Measurements from ENCODE around the gene MLN. TPM values are rescaled to one million over a fixed set of nuclear protein-coding genes. Genes with fewer than 3 reads are reported as not detected.

MLN gene
- total and polyA plus RNA-seq, 2 of the 4 experiments (the other 2 are of a cell fraction) = not detected

- WGBS, 2 experiments (ENCODE audit: extremely low coverage in 2 of 2, insufficient read length in 1 of 2) = 100% methylated on average over 2 of the region's 5 CpGs; no CpG with 5 or more reads in 1 of the 2 experiments
- dilution Hi-C loops (cut with HindIII; ENCODE audit: low sequenced_read_pairs, unreplicated experiment) (no loop called here), in situ Hi-C loops (cut with MboI; ENCODE audit: low sequenced_read_pairs) (no loop called here), intact Hi-C loops (cut with micrococcal nuclease) (no loop called here)
- no peaks in the 10 kb centered on the region; a peak in 1 of 4 replicates for H3K79me1 ChIP-seq (ENCODE audit: low read depth in 1 of 2, low read length in 2 of 2)
- H2AFZ ChIP-seq (replicated peaks; ENCODE audit: low read length, poor library complexity) = no peak overlapping the region
- DNase-seq = no peak
- H2BK15ac ChIP-seq (ENCODE audit: low read depth, low read length) = no peak overlapping the region
- ATAC-seq (ENCODE audit: low read depth) = no peak
- no peak overlapping the region for H3K18ac ChIP-seq (ENCODE audit: low read depth, low read length)
- no peak overlapping the region for H3K56ac ChIP-seq (ENCODE audit: extremely low read depth, insufficient read depth, low read length)
- no peak overlapping the region for H2BK120ac ChIP-seq (ENCODE audit: low read depth, low read length)
- ChIA-PET POLR2A (ENCODE audit: unreplicated experiment) (no interaction called here), CTCF (interaction anchor here (0.6 to 5.0 kb wide), 3 partner anchors 13 to 221 kb away, joined by 5 to 29 read pairs (median 6); no protein-coding TSS in a partner anchor)
- BruUV-seq (replicated peaks) = no TSS peak
- peaks cover 10% of the 10 kb centered on the region for H3K9me1 ChIP-seq (ENCODE audit: insufficient read depth, low read length)
- H2BK5ac ChIP-seq (ENCODE audit: low read depth, low read length, poor library complexity, severe bottlenecking) = no peak overlapping the region
- no peak overlapping the region for H4K5ac ChIP-seq (ENCODE audit: low read depth, low read length)
- no peak for TF ChIP-seq SMC3 (IDR thresholded peaks at IDR 0.05; ENCODE audit: low read depth, low read length)
- TF ChIP-seq USF2 (IDR thresholded peaks at IDR 0.05; ENCODE audit: low read depth, low read length) = no peak
- TF ChIP-seq POLR2A (IDR thresholded peaks at IDR 0.05; ENCODE audit: low read depth, low read length) = no peak
- TF ChIP-seq, protein P1, sequence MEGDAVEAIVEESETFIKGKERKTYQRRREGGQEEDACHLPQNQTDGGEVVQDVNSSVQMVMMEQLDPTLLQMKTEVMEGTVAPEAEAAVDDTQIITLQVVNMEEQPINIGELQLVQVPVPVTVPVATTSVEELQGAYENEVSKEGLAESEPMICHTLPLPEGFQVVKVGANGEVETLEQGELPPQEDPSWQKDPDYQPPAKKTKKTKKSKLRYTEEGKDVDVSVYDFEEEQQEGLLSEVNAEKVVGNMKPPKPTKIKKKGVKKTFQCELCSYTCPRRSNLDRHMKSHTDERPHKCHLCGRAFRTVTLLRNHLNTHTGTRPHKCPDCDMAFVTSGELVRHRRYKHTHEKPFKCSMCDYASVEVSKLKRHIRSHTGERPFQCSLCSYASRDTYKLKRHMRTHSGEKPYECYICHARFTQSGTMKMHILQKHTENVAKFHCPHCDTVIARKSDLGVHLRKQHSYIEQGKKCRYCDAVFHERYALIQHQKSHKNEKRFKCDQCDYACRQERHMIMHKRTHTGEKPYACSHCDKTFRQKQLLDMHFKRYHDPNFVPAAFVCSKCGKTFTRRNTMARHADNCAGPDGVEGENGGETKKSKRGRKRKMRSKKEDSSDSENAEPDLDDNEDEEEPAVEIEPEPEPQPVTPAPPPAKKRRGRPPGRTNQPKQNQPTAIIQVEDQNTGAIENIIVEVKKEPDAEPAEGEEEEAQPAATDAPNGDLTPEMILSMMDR (conservative IDR thresholded peaks at IDR 0.05; ENCODE audit: low read depth, low read length) = no peak
- no peak for TF ChIP-seq BHLHE40 (IDR thresholded peaks at IDR 0.05; ENCODE audit: low read depth, low read length)
- TF ChIP-seq MAFK (IDR thresholded peaks at IDR 0.05; ENCODE audit: low read depth, low read length) = no peak
- no peak for TF ChIP-seq ELK1 (IDR thresholded peaks at IDR 0.05; ENCODE audit: borderline replicate concordance, low read depth, low read length)
- no peak for TF ChIP-seq RCOR1 (IDR thresholded peaks at IDR 0.05; ENCODE audit: insufficient replicate concordance, low read length)
- TF ChIP-seq NFE2L2 (IDR thresholded peaks at IDR 0.05; ENCODE audit: low read depth, low read length) = no peak
- no peak for TF ChIP-seq CEBPB (IDR thresholded peaks at IDR 0.05; ENCODE audit: low read depth, low read length)
- TF ChIP-seq MXI1 (IDR thresholded peaks at IDR 0.05; ENCODE audit: borderline replicate concordance, low read depth, low read length) = no peak
- TF ChIP-seq CHD1 (IDR thresholded peaks at IDR 0.05; ENCODE audit: low read depth, low read length) = no peak
- TF ChIP-seq MAZ (IDR thresholded peaks at IDR 0.05; ENCODE audit: borderline replicate concordance, low read depth, low read length) = no peak
- no peak for TF ChIP-seq RFX5 (IDR thresholded peaks at IDR 0.05; ENCODE audit: low read depth, low read length)
- no peak for TF ChIP-seq RAD21 (IDR thresholded peaks at IDR 0.05; ENCODE audit: low read length)
- no peak for TF ChIP-seq FOS (IDR thresholded peaks at IDR 0.05; ENCODE audit: low read depth, low read length)
- H2BK20ac ChIP-seq (ENCODE audit: low read depth, low read length) = no peak overlapping the region; the same call in 1 of the 2 replicates
- H3K23ac ChIP-seq (ENCODE audit: low read depth, low read length) = no peak overlapping the region
- no peak overlapping the region for H2AK9ac ChIP-seq (replicated peaks; ENCODE audit: low read depth, low read length, poor library complexity)
- H4K91ac ChIP-seq (ENCODE audit: insufficient read depth, low read depth, low read length) = no peak overlapping the region
- H3K9ac ChIP-seq (ENCODE audit: low read depth, low read length) = no peak overlapping the region
- H3K9me3 ChIP-seq (ENCODE audit: control insufficient read depth, insufficient read depth, low read length) = no peaks in the 10 kb centered on the region
- no peak overlapping the region for H3K4ac ChIP-seq (ENCODE audit: low read depth, low read length)
- H3K27me3 ChIP-seq (ENCODE audit: control insufficient read depth, insufficient read depth, low read length) = peaks cover 4% of the 10 kb centered on the region; the same call in 1 of the 2 replicates
- no peak overlapping the region; the same call in 1 of the 2 replicates for H2AK5ac ChIP-seq (ENCODE audit: low read depth, low read length)
- H3K4me1 ChIP-seq (ENCODE audit: control insufficient read depth, insufficient read depth, low read length) = peaks cover 42% of the 10 kb centered on the region
- no peak overlapping the region for H3K4me2 ChIP-seq (ENCODE audit: low read depth, low read length)
- H3K36me3 ChIP-seq (ENCODE audit: control insufficient read depth, insufficient read depth, low read length) = no peaks in the 10 kb centered on the region
- no peak overlapping the region for H3K4me3 ChIP-seq (ENCODE audit: insufficient read depth, low read depth, low read length)
- H3K14ac ChIP-seq (replicated peaks; ENCODE audit: low read depth, low read length) = no peak overlapping the region
- peaks cover 3% of the 10 kb centered on the region; the same call in 1 of the 2 replicates for H4K20me1 ChIP-seq (ENCODE audit: insufficient read depth, low read length)
- H3K27ac ChIP-seq (ENCODE audit: insufficient read depth, low read length) = no peak overlapping the region
- no peak overlapping the region for H4K8ac ChIP-seq (ENCODE audit: low read depth in 2 of 2, low read length in 2 of 2)
These were observed 56.0 kb downstream of the MLN start for GRCh38 chr6:33747823-33748222.
